ENCODE results near the gene KLKB1. TPM values are rescaled to one million over a fixed set of nuclear protein-coding genes. Genes with fewer than 3 reads are reported as not detected.

Gene KLKB1
- total RNA-seq: not detected

- H3K27ac Mint-ChIP-seq: no peak within 1 kb of the TSS
- no peaks in the 10 kb centered on the region for H3K27me3 Mint-ChIP-seq
- no peak within 1 kb of the TSS for H3K4me3 Mint-ChIP-seq
- H3K9me3 Mint-ChIP-seq: peaks cover 7% of the 10 kb centered on the region
- TF ChIP-seq CTCF (IDR thresholded peaks at IDR 0.05): no peak
- CTCF ChIA-PET: no interaction called here
- H3K36me3 Mint-ChIP-seq (ENCODE audit: low read depth): peaks cover 20% of the 10 kb centered on the region
- H3K4me1 Mint-ChIP-seq (ENCODE audit: low read depth): no peaks in the 10 kb centered on the region
- ATAC-seq (no peak), DNase-seq (no peak)
- intact Hi-C loops (cut with micrococcal nuclease): no loop called here
- POLR2A ChIA-PET: no interaction called here
Measured at GRCh38 chr4:186227221-186227620, at the start of gene KLKB1. Gene KLKB1 (plus strand): TSS chr4:186227507. CDS start chr4:186228196, 689 bp downstream.

GRCh38 chr4:186188107-186188506, 39.2 kb upstream of the KLKB1 start:
- Mint-ChIP-seq H3K4me1 (ENCODE audit: low read depth) (peaks cover 23% of the 10 kb centered on the region), H3K27ac (no peak overlapping the region), H3K36me3 (ENCODE audit: low read depth) (peaks cover 2% of the 10 kb centered on the region), H3K4me3 (no peak overlapping the region), H3K9me3 (no peaks in the 10 kb centered on the region), H3K27me3 (peaks cover 3% of the 10 kb centered on the region)
- intact Hi-C loops (cut with micrococcal nuclease): no loop called here
- DNase-seq (no peak), ATAC-seq (no peak)
- no peak for TF ChIP-seq CTCF (IDR thresholded peaks at IDR 0.05)
- CTCF ChIA-PET: no interaction called here
- POLR2A ChIA-PET: no interaction called here

GRCh38 chr4:186189656-186190055, 37.7 kb upstream of the KLKB1 start:
- intact Hi-C loops (cut with micrococcal nuclease): no loop called here
- peak; percentile 12 for DNase-seq
- H3K27me3 Mint-ChIP-seq: peaks cover 2% of the 10 kb centered on the region
- ATAC-seq: no peak
- H3K9me3 Mint-ChIP-seq: no peaks in the 10 kb centered on the region
- no peak for TF ChIP-seq CTCF (IDR thresholded peaks at IDR 0.05)
- ChIA-PET CTCF (interaction anchor here (0.9 to 1.1 kb wide), 2 partner anchors 12 to 40 kb away, joined by 3 read pairs; no protein-coding TSS in a partner anchor), POLR2A (interaction anchor here (0.8 to 1.0 kb wide), 2 partner anchors 28 to 45 kb away, joined by 3 to 4 read pairs; no protein-coding TSS in a partner anchor)
- H3K27ac Mint-ChIP-seq: peak overlapping the region; percentile 96
- peaks cover 32% of the 10 kb centered on the region for H3K4me1 Mint-ChIP-seq (ENCODE audit: low read depth)
- peak overlapping the region; percentile 89 for H3K4me3 Mint-ChIP-seq
- peaks cover 2% of the 10 kb centered on the region for H3K36me3 Mint-ChIP-seq (ENCODE audit: low read depth)

GRCh38 chr4:186190581-186191199, 36.6 kb upstream of the KLKB1 start:
- Mint-ChIP-seq H3K36me3 (ENCODE audit: low read depth) (peaks cover 9% of the 10 kb centered on the region), H3K27ac (peak overlapping the region; percentile 96), H3K27me3 (no peaks in the 10 kb centered on the region), H3K4me3 (peak overlapping the region; percentile 89), H3K9me3 (no peaks in the 10 kb centered on the region), H3K4me1 (ENCODE audit: low read depth) (peaks cover 32% of the 10 kb centered on the region)
- CTCF ChIA-PET: interaction anchor here (1.1 to 1.4 kb wide), 2 partner anchors 31 to 41 kb away, joined by 3 to 4 read pairs; no protein-coding TSS in a partner anchor
- intact Hi-C loops (cut with micrococcal nuclease): no loop called here
- peak; percentile 54 for DNase-seq
- no peak for TF ChIP-seq CTCF (IDR thresholded peaks at IDR 0.05)
- peak; percentile 35 for ATAC-seq
- POLR2A ChIA-PET: interaction anchor here (0.6 to 1.0 kb wide), 4 partner anchors 12 to 1929 kb away, joined by 3 to 4 read pairs (median 3); no protein-coding TSS in a partner anchor

Data from activated CD8-positive, alpha-beta T cell treated with anti-CD3 and anti-CD28 coated beads for 36 hours (primary cell).